Coronary artery (tissue), 2 donors: Measurements from ENCODE around the gene NFILZ.

Experiments used
- DNase-seq: peaks from one replicate; pipeline ENCODE4 v3.0.0-alpha.2; 2017; ENCODE audit warnings: low spot score
- H3K27ac ChIP-seq, 2 donors: fragments of 200-600 bp; sonication (generic); one replicate each; pipeline ENCODE4 v1.5.1; 2016 to 2019
- H3K4me3 ChIP-seq: fragments of 200-600 bp; sonication (generic); 2 replicates; pipeline ENCODE4 v1.5.1; 2016; ENCODE audit warnings: mild to moderate bottlenecking, moderate library complexity
- CTCF ChIP-seq: fragments of 200-600 bp; sonication (generic); IDR thresholded peaks from one replicate; pipeline ENCODE4 v1.5.1; 2019; ENCODE audit warnings: antibody characterized with exemption

The NFILZ gene

GRCh38 chr19:8641908-8642547 lies 11.6 kb downstream of the NFILZ start:
- peak; percentile 47 for TF ChIP-seq CTCF
- Histone ChIP-seq H3K4me3 (no peak overlapping the region), H3K27ac (no peak overlapping the region)
- DNase-seq, result no peak

- Histone ChIP-seq H3K27ac (no peak overlapping the region), H3K4me3 (no peak overlapping the region)
- no peak for TF ChIP-seq CTCF
- DNase-seq, result no peak
Observed at GRCh38 chr19:8642561-8642960, 12.1 kb downstream of the NFILZ start.

GRCh38 chr19:8643860-8644653 lies 13.6 kb downstream of the NFILZ start:
- Histone ChIP-seq H3K4me3 (no peak overlapping the region), H3K27ac (no peak overlapping the region)
- no peak for DNase-seq
- TF ChIP-seq CTCF, result no peak

GRCh38 chr19:8648240-8648639 lies 17.8 kb downstream of the NFILZ start:
- no peak for DNase-seq
- H3K27ac ChIP-seq, result no peak overlapping the region

GRCh38 chr19:8654591-8655339 lies 24.3 kb downstream of the NFILZ start:
- peak overlapping the region; percentile 57 for H3K4me3 ChIP-seq
- no peak for DNase-seq
- no peak overlapping the region for H3K27ac ChIP-seq
- peak; percentile 100 for TF ChIP-seq CTCF

More at GRCh38 chr19:8648240-8648639, 17.8 kb downstream of the NFILZ start:
- TF ChIP-seq CTCF, result no peak
- H3K4me3 ChIP-seq, result no peak overlapping the region

GRCh38 chr19:8655340-8655709 lies 24.9 kb downstream of the NFILZ start:
- no peak for DNase-seq
- no peak overlapping the region for H3K27ac ChIP-seq
- H3K4me3 ChIP-seq, result no peak overlapping the region
- no peak for TF ChIP-seq CTCF
